ENCODE results near the gene FBXO8.

DNA sequence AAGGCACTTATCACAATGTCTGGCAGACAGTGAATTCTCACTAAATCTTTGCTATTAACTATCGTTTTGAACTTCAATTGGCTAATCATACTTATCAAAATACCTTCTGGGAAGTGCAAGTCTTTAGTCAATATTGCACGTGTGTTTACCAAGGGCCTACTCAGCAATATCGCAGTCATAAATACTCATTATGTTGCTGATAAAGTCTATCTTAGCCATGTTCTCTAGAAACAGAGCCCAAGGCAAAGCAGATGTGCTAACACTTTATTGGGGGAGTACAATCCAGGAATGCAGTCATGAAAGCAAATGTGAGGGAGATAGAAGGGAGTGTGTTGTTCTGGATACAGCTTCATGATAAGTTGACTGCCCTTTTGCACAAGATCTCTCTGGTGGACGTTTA, 90.5 kb downstream of the FBXO8 start:
- no peak for TF ChIP-seq CTCF (IDR thresholded peaks at IDR 0.05; ENCODE audit: low read depth, low read length)
- TF ChIP-seq POLR2A (IDR thresholded peaks at IDR 0.05; ENCODE audit: extremely low read depth, insufficient read length) = no peak
- TF ChIP-seq, protein P1, sequence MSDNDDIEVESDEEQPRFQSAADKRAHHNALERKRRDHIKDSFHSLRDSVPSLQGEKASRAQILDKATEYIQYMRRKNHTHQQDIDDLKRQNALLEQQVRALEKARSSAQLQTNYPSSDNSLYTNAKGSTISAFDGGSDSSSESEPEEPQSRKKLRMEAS (IDR thresholded peaks at IDR 0.05; ENCODE audit: low read depth, low read length) = no peak

All from NB4 (cell line).